GM12801 (cell line): ENCODE measurements around the gene TMEM98.

Source experiments
- TF ChIP-seq, protein P1 (sequence below): IDR thresholded peaks from one replicate; pipeline ENCODE4 v1.5.1; 2011; ENCODE audit warnings: control low read depth; ENCODE audit not compliant: insufficient read length; ENCODE audit errors: extremely low read depth

TMEM98 gene, protein sequence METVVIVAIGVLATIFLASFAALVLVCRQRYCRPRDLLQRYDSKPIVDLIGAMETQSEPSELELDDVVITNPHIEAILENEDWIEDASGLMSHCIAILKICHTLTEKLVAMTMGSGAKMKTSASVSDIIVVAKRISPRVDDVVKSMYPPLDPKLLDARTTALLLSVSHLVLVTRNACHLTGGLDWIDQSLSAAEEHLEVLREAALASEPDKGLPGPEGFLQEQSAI

GRCh38 chr17:32927724-32928585 lies at the start of gene TMEM98:
Gene TMEM98, plus strand, starts transcription at chr17:32928153. Its CDS starts 3,376 bp downstream, at chr17:32931529.
- TF ChIP-seq, protein P1, sequence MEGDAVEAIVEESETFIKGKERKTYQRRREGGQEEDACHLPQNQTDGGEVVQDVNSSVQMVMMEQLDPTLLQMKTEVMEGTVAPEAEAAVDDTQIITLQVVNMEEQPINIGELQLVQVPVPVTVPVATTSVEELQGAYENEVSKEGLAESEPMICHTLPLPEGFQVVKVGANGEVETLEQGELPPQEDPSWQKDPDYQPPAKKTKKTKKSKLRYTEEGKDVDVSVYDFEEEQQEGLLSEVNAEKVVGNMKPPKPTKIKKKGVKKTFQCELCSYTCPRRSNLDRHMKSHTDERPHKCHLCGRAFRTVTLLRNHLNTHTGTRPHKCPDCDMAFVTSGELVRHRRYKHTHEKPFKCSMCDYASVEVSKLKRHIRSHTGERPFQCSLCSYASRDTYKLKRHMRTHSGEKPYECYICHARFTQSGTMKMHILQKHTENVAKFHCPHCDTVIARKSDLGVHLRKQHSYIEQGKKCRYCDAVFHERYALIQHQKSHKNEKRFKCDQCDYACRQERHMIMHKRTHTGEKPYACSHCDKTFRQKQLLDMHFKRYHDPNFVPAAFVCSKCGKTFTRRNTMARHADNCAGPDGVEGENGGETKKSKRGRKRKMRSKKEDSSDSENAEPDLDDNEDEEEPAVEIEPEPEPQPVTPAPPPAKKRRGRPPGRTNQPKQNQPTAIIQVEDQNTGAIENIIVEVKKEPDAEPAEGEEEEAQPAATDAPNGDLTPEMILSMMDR: no peak

- TF ChIP-seq, protein P1: no peak
These were observed 49.7 kb upstream of the TMEM98 start for GRCh38 chr17:32878211-32878610.

- TF ChIP-seq, protein P1: no peak
These were observed 48.8 kb upstream of the TMEM98 start for GRCh38 chr17:32879134-32879533.

DNA sequence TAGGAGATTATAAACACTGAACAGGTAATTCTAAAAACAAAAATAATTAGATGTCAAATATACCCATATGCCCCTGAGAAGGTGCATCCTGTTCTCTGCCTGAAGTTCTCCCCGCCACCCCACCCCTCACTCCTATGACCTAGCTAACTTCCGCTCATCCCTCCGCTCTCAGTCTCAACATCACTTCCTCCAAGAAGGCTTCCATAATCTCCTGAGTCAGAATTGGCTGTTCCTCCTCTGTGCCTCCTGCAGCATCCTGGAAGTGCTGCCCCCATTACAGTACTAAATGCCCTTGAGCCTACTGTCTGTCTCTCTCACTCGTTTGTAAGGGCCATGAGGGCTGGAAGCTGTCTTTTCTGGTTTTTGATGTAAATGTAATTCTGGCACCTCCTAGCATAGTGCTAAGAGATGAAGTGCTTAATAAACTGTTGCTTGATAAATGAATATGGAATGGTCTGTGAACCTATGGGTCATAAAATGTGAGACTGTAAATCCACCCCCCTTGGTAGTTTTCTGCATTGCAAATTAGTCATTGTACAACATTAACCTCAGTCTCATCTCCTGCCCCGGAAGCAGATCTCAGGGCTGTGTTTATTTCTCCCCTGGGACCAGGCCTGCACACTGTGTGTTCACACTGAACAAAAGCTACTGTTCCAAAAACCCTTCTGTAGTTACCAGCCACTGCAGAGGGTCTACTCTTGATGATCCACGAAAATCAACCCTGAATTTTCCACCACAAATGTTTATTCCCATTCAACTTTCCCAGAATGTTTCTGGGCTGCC lies 47.1 kb upstream of the TMEM98 start:
- TF ChIP-seq, protein P1: no peak

DNA sequence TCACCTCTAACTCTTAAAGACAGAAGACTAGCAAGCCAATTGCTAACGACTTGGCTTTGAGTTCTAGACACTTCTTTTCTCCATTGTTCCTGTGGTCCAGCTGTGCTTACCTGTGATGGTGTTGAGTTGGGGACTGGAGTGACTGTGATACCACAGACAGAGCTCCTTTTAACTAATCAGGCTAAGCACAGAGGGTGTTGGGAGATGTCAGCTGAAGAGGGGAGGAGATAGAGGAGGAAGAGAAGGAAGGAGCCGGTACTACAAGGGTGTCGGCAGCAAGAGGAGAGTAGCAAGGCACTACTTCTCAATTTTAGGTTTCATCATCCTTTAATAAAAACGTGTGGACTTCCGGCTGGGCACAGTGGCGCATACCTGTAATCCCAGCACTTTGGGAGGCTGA lies 45.9 kb upstream of the TMEM98 start:
- TF ChIP-seq, protein P1: no peak

- TF ChIP-seq, protein P1: no peak
These were observed 45.2 kb upstream of the TMEM98 start for GRCh38 chr17:32882734-32883133.

GRCh38 chr17:32894245-32894644 lies 33.7 kb upstream of the TMEM98 start:
- TF ChIP-seq, protein P1: no peak
